Calu3 (cell line): Measurements from ENCODE around the gene CFAP97D2. TPM values are rescaled to one million over a fixed set of nuclear protein-coding genes. Genes with fewer than 3 reads are reported as not detected.

ENCODE experiments used
- BruUV-seq: library from RNA; stranded (reverse); fragments of 400-500 nt; replicated peaks from 2 replicates; lab custom pipeline; 2021; lab: Mats Ljungman, UMichigan
- CTCF ChIA-PET: fragments of 300-600 bp; sonication (Branson Sonifier 250); formaldehyde crosslinking; loops from one replicate; lab custom pipeline; 2022; ENCODE audit warnings: antibody characterized with exemption; lab: Charles Lee
- DNase-seq: peaks from one replicate; pipeline ENCODE4 v3.0.0; 2022
- H3K27ac Mint-ChIP-seq: one replicate; pipeline ENCODE4 v1.8.0; 2022; ENCODE audit warnings: mixed read lengths; ENCODE audit not compliant: unreplicated experiment
- H3K27me3 Mint-ChIP-seq: one replicate; pipeline ENCODE4 v1.8.0; 2022; ENCODE audit warnings: mixed read lengths; ENCODE audit not compliant: unreplicated experiment
- H3K36me3 Mint-ChIP-seq: one replicate; pipeline ENCODE4 v1.8.0; 2022; ENCODE audit warnings: mild to moderate bottlenecking, moderate library complexity, mixed read lengths; ENCODE audit not compliant: insufficient read depth, unreplicated experiment
- H3K4me1 Mint-ChIP-seq: one replicate; pipeline ENCODE4 v1.8.0; 2022; ENCODE audit warnings: mild to moderate bottlenecking, low read depth, mixed read lengths; ENCODE audit not compliant: unreplicated experiment
- H3K4me3 Mint-ChIP-seq: one replicate; pipeline ENCODE4 v1.8.0; 2022; ENCODE audit warnings: mild to moderate bottlenecking, low read depth, moderate library complexity, mixed read lengths; ENCODE audit not compliant: unreplicated experiment
- H3K9me3 Mint-ChIP-seq: one replicate; pipeline ENCODE4 v1.8.0; 2022; ENCODE audit warnings: low read depth, mixed read lengths; ENCODE audit not compliant: unreplicated experiment
- intact Hi-C: fragments of 100-400 bp; cut with micrococcal nuclease; formaldehyde crosslinking; loops from one replicate; pipeline ENCODE4 v1.10.0; 2022; ENCODE audit not compliant: unreplicated experiment
- total RNA-seq: library from RNA; stranded (reverse); gene quantifications from 2 replicates; pipeline ENCODE4 v1.2.3, GENCODE V29; 2022
- TF ChIP-seq, protein P1 (sequence below): fragments of 200-600 bp; IDR thresholded peaks from one replicate; pipeline ENCODE4 v1.8.0; 2022; ENCODE audit warnings: antibody characterized with exemption; ENCODE audit not compliant: unreplicated experiment

Gene CFAP97D2
- total RNA-seq, 1 experiment from 2014 or later = not detected

DNA sequence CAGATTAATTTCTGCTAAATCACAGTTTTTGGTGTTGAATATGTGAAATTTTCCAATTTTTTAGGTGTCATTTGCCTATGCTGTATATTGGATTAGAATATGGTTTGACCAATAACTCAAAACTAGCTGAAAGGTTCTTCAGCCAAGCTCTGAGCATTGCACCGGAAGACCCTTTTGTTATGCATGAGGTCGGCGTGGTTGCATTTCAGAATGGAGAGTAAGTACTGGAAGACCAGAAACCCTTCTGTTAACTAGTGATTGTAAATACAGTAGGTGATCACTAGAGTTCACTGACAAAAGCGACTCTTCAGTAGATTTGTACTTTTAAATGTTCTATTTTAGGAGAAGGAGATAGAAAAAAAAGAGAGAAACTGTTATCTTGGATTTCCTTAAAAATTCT lies 78.0 kb downstream of the CFAP97D2 start:
- TF ChIP-seq, protein P1, sequence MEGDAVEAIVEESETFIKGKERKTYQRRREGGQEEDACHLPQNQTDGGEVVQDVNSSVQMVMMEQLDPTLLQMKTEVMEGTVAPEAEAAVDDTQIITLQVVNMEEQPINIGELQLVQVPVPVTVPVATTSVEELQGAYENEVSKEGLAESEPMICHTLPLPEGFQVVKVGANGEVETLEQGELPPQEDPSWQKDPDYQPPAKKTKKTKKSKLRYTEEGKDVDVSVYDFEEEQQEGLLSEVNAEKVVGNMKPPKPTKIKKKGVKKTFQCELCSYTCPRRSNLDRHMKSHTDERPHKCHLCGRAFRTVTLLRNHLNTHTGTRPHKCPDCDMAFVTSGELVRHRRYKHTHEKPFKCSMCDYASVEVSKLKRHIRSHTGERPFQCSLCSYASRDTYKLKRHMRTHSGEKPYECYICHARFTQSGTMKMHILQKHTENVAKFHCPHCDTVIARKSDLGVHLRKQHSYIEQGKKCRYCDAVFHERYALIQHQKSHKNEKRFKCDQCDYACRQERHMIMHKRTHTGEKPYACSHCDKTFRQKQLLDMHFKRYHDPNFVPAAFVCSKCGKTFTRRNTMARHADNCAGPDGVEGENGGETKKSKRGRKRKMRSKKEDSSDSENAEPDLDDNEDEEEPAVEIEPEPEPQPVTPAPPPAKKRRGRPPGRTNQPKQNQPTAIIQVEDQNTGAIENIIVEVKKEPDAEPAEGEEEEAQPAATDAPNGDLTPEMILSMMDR = no peak
- no peaks in the 10 kb centered on the region for H3K27me3 Mint-ChIP-seq
- H3K27ac Mint-ChIP-seq = no peak overlapping the region
- DNase-seq = no peak
- H3K9me3 Mint-ChIP-seq = no peaks in the 10 kb centered on the region
- H3K36me3 Mint-ChIP-seq = peaks cover 4% of the 10 kb centered on the region
- CTCF ChIA-PET = no interaction called here
- H3K4me1 Mint-ChIP-seq = no peaks in the 10 kb centered on the region
- BruUV-seq = no TSS peak
- no peak overlapping the region for H3K4me3 Mint-ChIP-seq
- intact Hi-C loops = no loop called here

DNA sequence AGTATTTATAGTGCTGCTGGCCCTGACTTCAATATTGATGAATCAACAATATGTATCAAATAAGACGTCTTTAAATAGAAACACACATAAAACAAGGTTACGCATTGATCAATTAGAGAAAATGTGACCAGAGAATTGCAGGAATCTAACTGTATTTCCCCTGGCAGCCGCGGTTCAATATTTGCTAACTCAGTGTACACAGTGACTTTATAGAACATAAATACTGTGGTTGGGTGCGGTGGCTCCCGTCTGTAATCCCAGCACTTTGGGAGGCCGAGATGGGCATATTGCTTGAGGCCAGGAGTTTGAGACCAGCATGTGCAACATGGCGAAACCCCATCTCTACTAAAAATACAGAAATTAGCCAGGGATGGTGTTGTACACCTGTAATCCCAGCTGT lies 79.5 kb downstream of the CFAP97D2 start:
- CTCF ChIA-PET = no interaction called here
- no peaks in the 10 kb centered on the region for H3K4me1 Mint-ChIP-seq
- intact Hi-C loops = no loop called here
- no peaks in the 10 kb centered on the region for H3K27me3 Mint-ChIP-seq
- no TSS peak for BruUV-seq
- H3K36me3 Mint-ChIP-seq = peaks cover 4% of the 10 kb centered on the region
- H3K27ac Mint-ChIP-seq = no peak overlapping the region
- TF ChIP-seq, protein P1 = no peak
- DNase-seq = no peak
- H3K4me3 Mint-ChIP-seq = no peak overlapping the region
- no peaks in the 10 kb centered on the region for H3K9me3 Mint-ChIP-seq

DNA sequence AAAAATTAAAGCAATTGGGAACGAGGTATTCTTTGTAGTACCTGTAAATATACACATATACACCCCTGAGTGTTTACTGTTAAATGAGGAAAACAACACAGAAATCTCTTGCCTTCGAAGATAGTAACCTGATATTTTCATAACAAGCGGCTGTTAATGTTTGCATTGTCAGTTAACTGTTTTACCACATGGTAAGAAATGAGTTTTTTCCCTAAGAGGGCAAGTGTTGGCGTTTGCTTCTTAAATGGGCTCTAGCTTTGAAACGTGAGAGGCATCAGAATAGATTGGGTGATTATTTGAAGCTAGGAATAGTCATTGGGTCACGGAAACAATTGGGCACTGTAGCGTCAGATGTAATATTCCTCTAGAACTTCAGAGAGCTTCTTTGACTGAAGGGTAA lies 80.3 kb downstream of the CFAP97D2 start:
- TF ChIP-seq, protein P1 = no peak
- CTCF ChIA-PET = no interaction called here
- Mint-ChIP-seq H3K4me1 (no peaks in the 10 kb centered on the region), H3K4me3 (no peak overlapping the region), H3K36me3 (peaks cover 4% of the 10 kb centered on the region), H3K27ac (no peak overlapping the region), H3K9me3 (no peaks in the 10 kb centered on the region), H3K27me3 (no peaks in the 10 kb centered on the region)
- intact Hi-C loops = no loop called here
- no peak for DNase-seq
- no TSS peak for BruUV-seq

DNA sequence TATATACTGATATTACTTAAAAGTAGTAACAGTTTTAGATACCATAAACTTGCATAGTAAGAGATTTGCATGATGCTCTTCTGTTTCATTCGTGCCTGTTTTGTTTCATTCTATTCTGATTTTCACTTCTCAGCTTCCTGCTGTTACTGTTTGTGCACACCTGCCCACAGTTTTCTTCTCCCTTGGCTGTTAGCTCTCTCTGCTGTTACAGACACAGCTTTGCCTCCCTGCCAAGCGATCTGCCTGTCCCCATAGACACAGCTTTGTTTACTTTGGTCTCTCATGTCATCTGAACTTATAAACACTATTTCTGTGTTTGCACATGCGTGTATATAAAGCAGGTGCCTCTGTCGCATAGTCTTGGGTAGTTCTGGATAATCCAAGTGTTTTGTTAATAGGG lies 80.9 kb downstream of the CFAP97D2 start:
- CTCF ChIA-PET = no interaction called here
- H3K27me3 Mint-ChIP-seq = no peaks in the 10 kb centered on the region

More for the DNA sequence above, 80.9 kb downstream of the CFAP97D2 start:
- no peak for DNase-seq
- TF ChIP-seq, protein P1 = no peak
- no peaks in the 10 kb centered on the region for H3K4me1 Mint-ChIP-seq
- no peaks in the 10 kb centered on the region for H3K9me3 Mint-ChIP-seq
- peaks cover 4% of the 10 kb centered on the region for H3K36me3 Mint-ChIP-seq
- H3K27ac Mint-ChIP-seq = no peak overlapping the region
- H3K4me3 Mint-ChIP-seq = no peak overlapping the region
- no TSS peak for BruUV-seq
- intact Hi-C loops = no loop called here
